ENCODE results near the gene ZCCHC24. TPM values are rescaled to one million over a fixed set of nuclear protein-coding genes. Genes with fewer than 3 reads are reported as not detected.

ZCCHC24 gene
- polyA plus RNA-seq, 1 of the 3 experiments (the other 2 are of a cell fraction), result 15.8 TPM

GRCh38 chr10:79355420-79356017 lies 89.9 kb downstream of the ZCCHC24 start:
- POLR2A ChIA-PET, result no interaction called here
- no peak for DNase-seq
- no peaks in the 10 kb centered on the region for H3K9me2 ChIP-seq
- H3K27me3 ChIP-seq (ENCODE audit: insufficient read depth), result no peaks in the 10 kb centered on the region
- H3K36me3 ChIP-seq (replicated peaks in 1 of 2; ENCODE audit: control insufficient read depth in 1 of 2, insufficient read depth in 2 of 2, low read length in 1 of 2), result peaks cover 39 to 50% of the 10 kb centered on the region in 2 experiments
- peaks cover 15% of the 10 kb centered on the region for H3F3A ChIP-seq (replicated peaks; ENCODE audit: insufficient read depth)
- H3K4me3 ChIP-seq (ENCODE audit: low read depth in 2 of 2, low read length in 1 of 2), result no peak overlapping the region
- no peaks in the 10 kb centered on the region; a peak in 1 of 4 replicates for H3K4me1 ChIP-seq (ENCODE audit: control insufficient read depth in 1 of 2, insufficient read depth in 2 of 2, low read depth in 1 of 2, low read length in 1 of 2)
- no peak overlapping the region for H3K9ac ChIP-seq
- H2AFZ ChIP-seq (ENCODE audit: low read depth), result no peak overlapping the region
- no peaks in the 10 kb centered on the region for H3K9me3 ChIP-seq
- CTCF ChIA-PET, result interaction anchor here (0.9 to 1.2 kb wide), 2 partner anchors 112 to 1308 kb away, joined by 3 to 4 read pairs; no protein-coding TSS in a partner anchor
- TF ChIP-seq ELF1 (IDR thresholded peaks at IDR 0.05), result no peak
- no peak for TF ChIP-seq ZBTB33 (IDR thresholded peaks at IDR 0.05; ENCODE audit: borderline replicate concordance, low read depth)
- TF ChIP-seq POLR2AphosphoS5 (IDR thresholded peaks at IDR 0.05; ENCODE audit: low read depth, low read length), result no peak
- TF ChIP-seq FOSL2 (IDR thresholded peaks at IDR 0.05; ENCODE audit: borderline replicate concordance, low read depth), result no peak
- TF ChIP-seq RAD21 (IDR thresholded peaks at IDR 0.05; ENCODE audit: low read length), result no peak
- TF ChIP-seq USF2 (IDR thresholded peaks at IDR 0.05; ENCODE audit: borderline replicate concordance, low read depth, low read length), result no peak
- TF ChIP-seq CHD2 (IDR thresholded peaks at IDR 0.05; ENCODE audit: low read length, partially characterized antibody), result no peak
- no peak for TF ChIP-seq MAX (IDR thresholded peaks at IDR 0.05; ENCODE audit: low read depth)
- no peak for TF ChIP-seq EZH2phosphoT487 (IDR thresholded peaks at IDR 0.05; ENCODE audit: borderline replicate concordance, low read depth)
- no peak for TF ChIP-seq MXI1 (IDR thresholded peaks at IDR 0.05; ENCODE audit: low read depth, low read length)
- no peak for TF ChIP-seq JUND (IDR thresholded peaks at IDR 0.05)
- TF ChIP-seq RXRA (IDR thresholded peaks at IDR 0.05; ENCODE audit: borderline replicate concordance, low read depth), result no peak
- TF ChIP-seq SIN3A (IDR thresholded peaks at IDR 0.05; ENCODE audit: borderline replicate concordance, low read depth, low read length), result no peak
- TF ChIP-seq YY1 (IDR thresholded peaks at IDR 0.05; ENCODE audit: low read depth), result no peak
- TF ChIP-seq NFIC (IDR thresholded peaks at IDR 0.05; ENCODE audit: borderline replicate concordance), result no peak
- no peak for TF ChIP-seq TAF1 (IDR thresholded peaks at IDR 0.05; ENCODE audit: borderline replicate concordance, low read depth, low read length)
- no peak for TF ChIP-seq RFX5 (IDR thresholded peaks at IDR 0.05; ENCODE audit: low read length)
- TF ChIP-seq TEAD4 (IDR thresholded peaks at IDR 0.05; ENCODE audit: borderline replicate concordance, insufficient read depth), result no peak
- no peak for TF ChIP-seq USF1 (IDR thresholded peaks at IDR 0.05; ENCODE audit: borderline replicate concordance, low read depth)
- no peak for TF ChIP-seq GABPA (IDR thresholded peaks at IDR 0.05; ENCODE audit: low read depth)
- no peaks in the 10 kb centered on the region for H4K20me1 ChIP-seq (ENCODE audit: insufficient read depth)
- peaks cover 16% of the 10 kb centered on the region; the same call in 1 of the 2 replicates for H3K79me2 ChIP-seq (ENCODE audit: insufficient read depth)
- H3K4me2 ChIP-seq, result no peak overlapping the region
- 90% methylated on average over 6 of the region's 6 CpGs for WGBS (ENCODE audit: low lambda C conversion rate)
- no peak overlapping the region for H3K27ac ChIP-seq (ENCODE audit: low read depth in 2 of 2, low read length in 1 of 2)

All from SK-N-SH (cell line).